Fibroblast of villous mesenchyme (primary cell): Measurements from ENCODE around the gene STK32C. TPM values are rescaled to one million over a fixed set of nuclear protein-coding genes. Genes with fewer than 3 reads are reported as not detected.

Source experiments
- DNase-seq: peaks from one replicate; pipeline ENCODE4 v3.0.0-alpha.2; 2010; ENCODE audit warnings: low read depth
- H3K4me3 ChIP-seq: 2 replicates; pipeline ENCODE4 v1.5.1; 2011; ENCODE audit warnings: low read depth, mild to moderate bottlenecking, low read length
- CTCF ChIP-seq: IDR thresholded peaks from 2 replicates; pipeline ENCODE4 v1.5.1; 2012; ENCODE audit warnings: low read depth, mild to moderate bottlenecking, low read length; ENCODE audit not compliant: insufficient read depth
- total RNA-seq: library from RNA; depleted of rRNA; stranded (reverse); fragments of >200 nt; gene quantifications from 2 replicates; pipeline ENCODE4 v1.2.3, GENCODE V29; 2012

Gene STK32C
- total RNA-seq, 1 donor: 8.6 TPM

- no peak for DNase-seq
- TF ChIP-seq CTCF: no peak
- H3K4me3 ChIP-seq: no peak overlapping the region
These were observed 128.8 kb downstream of the STK32C start for GRCh38 chr10:132178672-132179545.

- DNase-seq: no peak
- no peak for TF ChIP-seq CTCF
- H3K4me3 ChIP-seq: no peak overlapping the region
These were observed 129.7 kb downstream of the STK32C start for GRCh38 chr10:132178046-132178445.

- TF ChIP-seq CTCF: no peak
- DNase-seq: no peak
- H3K4me3 ChIP-seq: no peak overlapping the region
These were observed 130.9 kb downstream of the STK32C start for GRCh38 chr10:132176623-132177500.

- TF ChIP-seq CTCF: no peak
- DNase-seq: no peak
- no peak overlapping the region for H3K4me3 ChIP-seq
These were observed 131.7 kb downstream of the STK32C start for GRCh38 chr10:132175907-132176581.

- no peak for DNase-seq
- no peak for TF ChIP-seq CTCF
These were observed 132.3 kb downstream of the STK32C start for GRCh38 chr10:132175408-132175807.

GRCh38 chr10:132174237-132174636, 133.5 kb downstream of the STK32C start:
- no peak for DNase-seq
- no peak for TF ChIP-seq CTCF
- no peak overlapping the region for H3K4me3 ChIP-seq

More at GRCh38 chr10:132175408-132175807, 132.3 kb downstream of the STK32C start:
- no peak overlapping the region for H3K4me3 ChIP-seq
